CD4-positive, alpha-beta memory T cell (primary cell): ENCODE results near the gene ZRANB3. TPM values are rescaled to one million over a fixed set of nuclear protein-coding genes. Genes with fewer than 3 reads are reported as not detected.

Source experiments
- CTCF ChIA-PET: fragments of 350-600 bp; sonication (Branson Sonifier 250); formaldehyde crosslinking; loops from one replicate; lab custom pipeline; 2021; ENCODE audit warnings: inconsistent platforms; ENCODE audit not compliant: partially characterized antibody; lab: Charles Lee
- POLR2A ChIA-PET: fragments of 350-600 bp; sonication (Branson Sonifier 250); formaldehyde crosslinking; loops from one replicate; lab custom pipeline; 2021; ENCODE audit not compliant: partially characterized antibody; lab: Charles Lee
- DNase-seq, 5 donors: peaks; one replicate each; pipeline versions ENCODE4 v3.0.0 to v3.0.0-alpha.2; 2020 to 2022; ENCODE audit warnings: mixed read lengths in 1 of 5
- H3K27ac ChIP-seq: one replicate; pipeline ENCODE4 v1.7.0; 2013; ENCODE audit warnings: low read depth, low read length
- H3K27me3 ChIP-seq: 2 replicates; pipeline ENCODE4 v1.7.0; 2013; ENCODE audit warnings: mild to moderate bottlenecking, low read length, moderate library complexity; ENCODE audit not compliant: insufficient read depth
- H3K36me3 ChIP-seq: 2 replicates; pipeline ENCODE4 v1.7.0; 2013; ENCODE audit warnings: mild to moderate bottlenecking, low read length, moderate library complexity; ENCODE audit not compliant: insufficient read depth
- H3K4me1 ChIP-seq: 2 replicates; pipeline ENCODE4 v1.7.0; 2013; ENCODE audit warnings: mild to moderate bottlenecking, low read length, moderate library complexity; ENCODE audit not compliant: insufficient read depth
- H3K4me3 ChIP-seq, 2 donors: one replicate each; pipeline ENCODE4 v1.7.0; 2013; ENCODE audit warnings: low read length in 2 of 2, mild to moderate bottlenecking in 1 of 2
- H3K9me3 ChIP-seq, 2 donors: one replicate each; pipeline ENCODE4 v1.7.0; 2013; ENCODE audit warnings: low read length in 2 of 2, control low read depth in 1 of 2; ENCODE audit not compliant: control insufficient read depth in 1 of 2
- H3K27ac Mint-ChIP-seq, 7 donors: one replicate each; pipeline ENCODE4 v1.8.0; 2020 to 2021; ENCODE audit warnings: mixed read lengths in 7 of 7, mild to moderate bottlenecking in 6 of 7, inconsistent platforms in 3 of 7, moderate library complexity in 3 of 7
- H3K27me3 Mint-ChIP-seq, 2 donors: one replicate each; pipeline ENCODE4 v1.8.0; 2020 to 2021; ENCODE audit warnings: mixed read lengths in 2 of 2
- H3K36me3 Mint-ChIP-seq, 2 donors: one replicate each; pipeline ENCODE4 v1.8.0; 2020 to 2021; ENCODE audit warnings: mixed read lengths in 2 of 2, inconsistent platforms in 1 of 2, mild to moderate bottlenecking in 1 of 2
- H3K4me1 Mint-ChIP-seq, 4 donors: one replicate each; pipeline ENCODE4 v1.8.0; 2020 to 2021; ENCODE audit warnings: mixed read lengths in 4 of 4, mild to moderate bottlenecking in 1 of 4
- H3K4me3 Mint-ChIP-seq, 8 donors: one replicate each; pipeline ENCODE4 v1.8.0; 2020 to 2021; ENCODE audit warnings: mixed read lengths in 8 of 8, mild to moderate bottlenecking in 7 of 8, moderate library complexity in 6 of 8, inconsistent platforms in 3 of 8
- H3K9me3 Mint-ChIP-seq, 8 donors: one replicate each; pipeline ENCODE4 v1.8.0; 2020 to 2021; ENCODE audit warnings: mixed read lengths in 8 of 8, mild to moderate bottlenecking in 5 of 8, inconsistent platforms in 3 of 8, moderate library complexity in 1 of 8
- intact Hi-C: fragments of 100-400 bp; cut with micrococcal nuclease; formaldehyde crosslinking; loops from one replicate; pipeline ENCODE4 v1.15.1; 2023
- polyA plus RNA-seq, 2 donors: library from polyadenylated mRNA; unstranded; fragments of 300-500 nt; fragmentation: Illumina TruSeq; gene quantifications; one replicate each; pipeline ENCODE4 v1.2.3, GENCODE V29; 2021
- total RNA-seq, 2 experiments: library from RNA; stranded (reverse); gene quantifications; one replicate each; pipeline ENCODE4 v1.2.3, GENCODE V29; 2021

The ZRANB3 gene
- total and polyA plus RNA-seq, 4 experiments from 2014 or later: 2.3 to 5.0 (median 3.4) TPM

DNA sequence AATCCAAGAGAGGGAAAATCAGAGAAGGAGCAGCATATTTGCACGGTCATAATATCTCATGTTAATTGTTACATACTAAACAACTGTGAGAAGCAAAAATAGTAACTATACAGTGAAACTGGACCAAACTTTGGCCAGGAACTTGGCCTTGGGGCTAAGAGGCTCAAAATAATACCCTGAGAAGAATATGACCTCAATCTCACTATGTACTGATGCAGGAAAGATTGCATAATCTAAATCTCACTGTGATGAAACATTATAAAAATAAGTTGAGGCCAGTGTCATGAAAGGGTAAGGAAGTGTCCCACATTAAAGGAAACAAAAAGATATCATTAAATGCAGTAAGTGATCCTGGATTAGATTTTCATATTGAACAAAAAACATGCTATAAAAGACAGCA lies 36.5 kb downstream of the ZRANB3 start:
- no peaks in the 10 kb centered on the region for H3K9me3 ChIP-seq
- no peak overlapping the region for H3K4me3 ChIP-seq
- Mint-ChIP-seq H3K4me1 (no peaks in the 10 kb centered on the region), H3K27me3 (no peaks in the 10 kb centered on the region), H3K36me3 (peaks cover 35 to 37% of the 10 kb centered on the region in 2 donors), H3K4me3 (no peak overlapping the region), H3K27ac (no peak overlapping the region), H3K9me3 (peaks cover 0 to 32% (median 19%) of the 10 kb centered on the region in 8 donors)
- no peaks in the 10 kb centered on the region for H3K27me3 ChIP-seq
- no peak for DNase-seq
- no peak overlapping the region for H3K27ac ChIP-seq
- H3K4me1 ChIP-seq: no peaks in the 10 kb centered on the region
- POLR2A ChIA-PET: no interaction called here
- H3K36me3 ChIP-seq: no peaks in the 10 kb centered on the region
- CTCF ChIA-PET: no interaction called here
- intact Hi-C loops: no loop called here

GRCh38 chr2:135490376-135490775 lies 40.6 kb downstream of the ZRANB3 start:
- Histone ChIP-seq H3K4me1 (no peaks in the 10 kb centered on the region), H3K27ac (no peak overlapping the region), H3K27me3 (no peaks in the 10 kb centered on the region), H3K9me3 (peaks cover 0 to 3% of the 10 kb centered on the region in 2 donors), H3K4me3 (no peak overlapping the region), H3K36me3 (no peaks in the 10 kb centered on the region)
- Mint-ChIP-seq H3K36me3 (peaks cover 28 to 47% of the 10 kb centered on the region in 2 donors), H3K27ac (no peak overlapping the region), H3K9me3 (peaks cover 0 to 17% (median 4%) of the 10 kb centered on the region in 8 donors), H3K27me3 (no peaks in the 10 kb centered on the region), H3K4me1 (no peaks in the 10 kb centered on the region), H3K4me3 (no peak overlapping the region)
- ChIA-PET CTCF (no interaction called here), POLR2A (no interaction called here)
- DNase-seq: no peak
- intact Hi-C loops: no loop called here

GRCh38 chr2:135485441-135485840 lies 45.6 kb downstream of the ZRANB3 start:
- no peak overlapping the region for H3K27ac ChIP-seq
- DNase-seq: no peak
- H3K9me3 ChIP-seq: peaks cover 0 to 3% of the 10 kb centered on the region in 2 donors
- no peak overlapping the region for H3K27ac Mint-ChIP-seq
- H3K27me3 Mint-ChIP-seq: no peaks in the 10 kb centered on the region
- H3K4me3 Mint-ChIP-seq: no peak overlapping the region
- H3K4me3 ChIP-seq: no peak overlapping the region
- H3K4me1 Mint-ChIP-seq: no peaks in the 10 kb centered on the region
- H3K36me3 Mint-ChIP-seq: peaks cover 15 to 38% of the 10 kb centered on the region in 2 donors
- no peaks in the 10 kb centered on the region for H3K27me3 ChIP-seq
- H3K9me3 Mint-ChIP-seq: peaks cover 0 to 18% (median 7%) of the 10 kb centered on the region in 8 donors
- H3K36me3 ChIP-seq: no peaks in the 10 kb centered on the region
- no peaks in the 10 kb centered on the region for H3K4me1 ChIP-seq
- intact Hi-C loops: no loop called here
- ChIA-PET POLR2A (no interaction called here), CTCF (no interaction called here)

DNA sequence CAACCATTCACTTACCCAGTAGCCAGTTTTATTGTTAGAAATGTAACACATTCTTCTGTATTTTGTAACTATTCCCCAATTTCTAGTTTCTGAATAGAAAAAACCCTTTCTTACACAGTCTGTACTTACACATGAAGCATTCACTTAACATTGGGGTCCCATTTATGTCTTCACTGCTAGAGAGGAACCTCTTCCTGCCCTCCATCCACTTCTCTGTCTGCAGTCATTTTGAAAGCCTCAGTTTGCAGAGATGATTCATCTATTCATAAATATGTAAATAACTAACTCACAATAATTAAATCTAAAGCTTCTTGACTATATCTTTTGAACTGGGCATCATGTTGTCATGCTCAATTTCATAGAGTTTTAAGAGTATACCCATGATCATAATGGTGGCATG lies 55.9 kb downstream of the ZRANB3 start:
- H3K4me1 Mint-ChIP-seq: no peaks in the 10 kb centered on the region
- no peak for DNase-seq
- H3K4me3 Mint-ChIP-seq: no peak overlapping the region
- H3K27ac ChIP-seq: no peak overlapping the region
- H3K36me3 ChIP-seq: no peaks in the 10 kb centered on the region
- no peaks in the 10 kb centered on the region for H3K9me3 Mint-ChIP-seq
- CTCF ChIA-PET: interaction anchor here (0.8 to 1.3 kb wide), 3 partner anchors 234 to 471 kb away, joined by 3 to 5 read pairs (median 3); no protein-coding TSS in a partner anchor
- H3K27me3 Mint-ChIP-seq: no peaks in the 10 kb centered on the region
- no peak overlapping the region for H3K4me3 ChIP-seq
- POLR2A ChIA-PET: no interaction called here
- no peak overlapping the region for H3K27ac Mint-ChIP-seq
- H3K27me3 ChIP-seq: no peaks in the 10 kb centered on the region
- H3K9me3 ChIP-seq: no peaks in the 10 kb centered on the region
- H3K36me3 Mint-ChIP-seq: no peaks in the 10 kb centered on the region
- intact Hi-C loops: no loop called here
- H3K4me1 ChIP-seq: no peaks in the 10 kb centered on the region

GRCh38 chr2:135473567-135473966 lies 57.5 kb downstream of the ZRANB3 start:
- H3K36me3 Mint-ChIP-seq: no peaks in the 10 kb centered on the region
- H3K9me3 ChIP-seq: no peaks in the 10 kb centered on the region
- no peak overlapping the region for H3K27ac Mint-ChIP-seq
- H3K4me1 Mint-ChIP-seq: no peaks in the 10 kb centered on the region
- H3K27ac ChIP-seq: no peak overlapping the region
- CTCF ChIA-PET: interaction anchor here (1.0 to 2.6 kb wide), 5 partner anchors 31 to 324 kb away, joined by 3 to 44 read pairs (median 3); no protein-coding TSS in a partner anchor
- no peaks in the 10 kb centered on the region for H3K27me3 Mint-ChIP-seq
- intact Hi-C loops: loop anchor here (1.0 to 2.0 kb wide), 3 partner anchors 128 to 469 kb away; no protein-coding TSS in a partner anchor
- peak in 4 of 5 donors; percentile 4 to 25 (median 10) for DNase-seq
- no peak overlapping the region for H3K4me3 ChIP-seq
- no peaks in the 10 kb centered on the region for H3K36me3 ChIP-seq
- no peaks in the 10 kb centered on the region for H3K4me1 ChIP-seq
- POLR2A ChIA-PET: interaction anchor here (1.4 kb wide), 1 partner anchor 236 kb away, joined by 3 read pairs; no protein-coding TSS in a partner anchor
- no peaks in the 10 kb centered on the region for H3K9me3 Mint-ChIP-seq
- no peaks in the 10 kb centered on the region for H3K27me3 ChIP-seq
- no peak overlapping the region for H3K4me3 Mint-ChIP-seq

DNA sequence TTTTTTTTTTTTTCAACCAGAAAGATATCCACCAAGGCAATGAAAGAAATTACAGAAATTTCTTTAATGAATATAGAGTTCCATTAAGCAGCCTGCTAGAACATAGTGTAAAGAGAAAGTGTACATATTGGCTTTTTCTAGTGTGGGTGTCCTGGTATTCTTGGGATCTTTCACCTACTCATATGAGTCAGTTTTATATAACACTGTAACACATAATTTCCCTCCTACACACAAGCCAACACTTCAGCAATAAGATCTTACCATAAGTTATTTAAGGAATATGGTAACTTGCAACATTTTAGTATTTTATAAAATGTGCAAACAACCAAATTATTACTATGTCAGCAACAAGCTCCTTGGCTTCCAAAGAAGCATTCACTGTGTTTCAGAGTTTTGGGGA lies 59.9 kb downstream of the ZRANB3 start:
- no peaks in the 10 kb centered on the region for H3K27me3 Mint-ChIP-seq
- ChIA-PET POLR2A (no interaction called here), CTCF (interaction anchor here (1.4 kb wide), 1 partner anchor 239 kb away, joined by 3 read pairs; no protein-coding TSS in a partner anchor)
- Histone ChIP-seq H3K27ac (no peak overlapping the region), H3K9me3 (no peaks in the 10 kb centered on the region), H3K36me3 (no peaks in the 10 kb centered on the region), H3K4me3 (no peak overlapping the region), H3K27me3 (no peaks in the 10 kb centered on the region), H3K4me1 (no peaks in the 10 kb centered on the region)
- H3K4me3 Mint-ChIP-seq: no peak overlapping the region
- no peak overlapping the region for H3K27ac Mint-ChIP-seq
- H3K36me3 Mint-ChIP-seq: peaks cover 0 to 3% of the 10 kb centered on the region in 2 donors
- no peaks in the 10 kb centered on the region for H3K4me1 Mint-ChIP-seq
- intact Hi-C loops: no loop called here
- no peak for DNase-seq
- H3K9me3 Mint-ChIP-seq: no peaks in the 10 kb centered on the region

DNA sequence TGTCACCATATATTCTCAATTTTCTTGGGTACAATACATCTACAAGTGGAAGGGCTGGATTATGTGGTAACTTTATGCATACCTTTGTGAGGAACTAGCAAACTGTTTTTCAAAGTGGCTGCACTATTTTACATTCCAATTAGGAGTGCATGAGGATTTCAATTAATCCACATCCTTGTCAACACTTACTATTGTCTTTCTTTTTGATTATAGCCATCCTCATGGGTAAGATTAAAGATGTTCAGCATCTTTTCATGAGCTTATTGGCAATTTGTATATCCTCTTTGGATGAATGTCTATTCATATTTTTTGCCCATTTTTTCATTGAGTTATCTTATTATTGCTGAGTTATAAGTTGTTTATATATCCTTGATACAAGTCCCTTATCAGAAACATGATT lies 73.7 kb downstream of the ZRANB3 start:
- no peak overlapping the region for H3K27ac Mint-ChIP-seq
- H3K36me3 Mint-ChIP-seq: peaks cover 20 to 23% of the 10 kb centered on the region in 2 donors
- intact Hi-C loops: no loop called here
- Histone ChIP-seq H3K4me1 (no peaks in the 10 kb centered on the region), H3K9me3 (peaks cover 0 to 11% of the 10 kb centered on the region in 2 donors), H3K36me3 (no peaks in the 10 kb centered on the region), H3K27me3 (no peaks in the 10 kb centered on the region), H3K4me3 (no peak overlapping the region), H3K27ac (no peak overlapping the region)
- peaks cover 5 to 37% (median 31%) of the 10 kb centered on the region in 8 donors for H3K9me3 Mint-ChIP-seq
- POLR2A ChIA-PET: no interaction called here
- CTCF ChIA-PET: no interaction called here
- no peak overlapping the region for H3K4me3 Mint-ChIP-seq
- no peaks in the 10 kb centered on the region for H3K4me1 Mint-ChIP-seq
- H3K27me3 Mint-ChIP-seq: no peaks in the 10 kb centered on the region
- DNase-seq: no peak
